ENCODE data around the gene MBNL2.
A peak's percentile ranks its signal among the peaks of the same experiment; 100 is the strongest.

The MBNL2 gene

GRCh38 chr13:97333983-97334382, 111.8 kb downstream of the MBNL2 start:
- no peak overlapping the region for H3K4me3 ChIP-seq (ENCODE audit: low read depth, low read length)
- DNase-seq (ENCODE audit: low read depth), result peak; percentile 33
- no peak for TF ChIP-seq CTCF (conservative IDR thresholded peaks at IDR 0.05; ENCODE audit: low read depth, low read length)

- H3K4me3 ChIP-seq (ENCODE audit: low read depth, low read length), result no peak overlapping the region
- TF ChIP-seq CTCF (conservative IDR thresholded peaks at IDR 0.05; ENCODE audit: low read depth, low read length), result no peak
- DNase-seq (ENCODE audit: low read depth), result no peak
These were observed 112.6 kb downstream of the MBNL2 start for GRCh38 chr13:97334690-97335089.

GRCh38 chr13:97335488-97336134, 113.5 kb downstream of the MBNL2 start:
- no peak for DNase-seq (ENCODE audit: low read depth)
- no peak overlapping the region for H3K4me3 ChIP-seq (ENCODE audit: low read depth, low read length)
- TF ChIP-seq CTCF (conservative IDR thresholded peaks at IDR 0.05; ENCODE audit: low read depth, low read length), result no peak

GRCh38 chr13:97337985-97338499, 115.9 kb downstream of the MBNL2 start:
- no peak for TF ChIP-seq CTCF (conservative IDR thresholded peaks at IDR 0.05; ENCODE audit: low read depth, low read length)
- no peak overlapping the region for H3K4me3 ChIP-seq (ENCODE audit: low read depth, low read length)
- DNase-seq (ENCODE audit: low read depth), result no peak

GRCh38 chr13:97338571-97338970, 116.4 kb downstream of the MBNL2 start:
- no peak for DNase-seq (ENCODE audit: low read depth)
- H3K4me3 ChIP-seq (ENCODE audit: low read depth, low read length), result no peak overlapping the region
- no peak for TF ChIP-seq CTCF (conservative IDR thresholded peaks at IDR 0.05; ENCODE audit: low read depth, low read length)

GRCh38 chr13:97339019-97339987, 117.2 kb downstream of the MBNL2 start:
- peak; percentile 57 for DNase-seq (ENCODE audit: low read depth)
- no peak overlapping the region for H3K4me3 ChIP-seq (ENCODE audit: low read depth, low read length)
- no peak for TF ChIP-seq CTCF (conservative IDR thresholded peaks at IDR 0.05; ENCODE audit: low read depth, low read length)
